ENCODE data around the gene ANAPC16. TPM values are rescaled to one million over a fixed set of nuclear protein-coding genes. Genes with fewer than 3 reads are reported as not detected.
A peak's percentile ranks its signal among the peaks of the same experiment; 100 is the strongest.

Gene ANAPC16
- total RNA-seq, 2 experiments from 2014 or later = 94.6 to 101 TPM

- CTCF ChIA-PET = no interaction called here
- Mint-ChIP-seq H3K9me3 (no peaks in the 10 kb centered on the region), H3K27ac (peak overlapping the region; percentile 76), H3K4me3 (peak overlapping the region; percentile 10), H3K36me3 (ENCODE audit: low read depth) (peaks cover 2% of the 10 kb centered on the region), H3K4me1 (ENCODE audit: low read depth) (peaks cover 67% of the 10 kb centered on the region), H3K27me3 (no peaks in the 10 kb centered on the region)
- ATAC-seq = no peak
- DNase-seq = no peak
- intact Hi-C loops (cut with micrococcal nuclease) = no loop called here
- no peak for TF ChIP-seq CTCF (IDR thresholded peaks at IDR 0.05)
- POLR2A ChIA-PET = interaction anchor here (0.7 to 6.9 kb wide), 4 partner anchors 36 to 78 kb away, joined by 3 to 52 read pairs (median 8); no protein-coding TSS in a partner anchor
Measured at GRCh38 chr10:72257051-72257892, 41.5 kb downstream of the ANAPC16 start.

- TF ChIP-seq CTCF (IDR thresholded peaks at IDR 0.05) = no peak
- ChIA-PET CTCF (interaction anchor here (0.8 to 3.1 kb wide), 8 partner anchors 16 to 96 kb away, joined by 3 to 13 read pairs (median 4); no protein-coding TSS in a partner anchor), POLR2A (interaction anchor here (0.9 to 6.9 kb wide), 8 partner anchors 10 to 90 kb away, joined by 3 to 52 read pairs (median 9); partner anchors contain the start of gene DDIT4)
- H3K4me1 Mint-ChIP-seq (ENCODE audit: low read depth) = peaks cover 60% of the 10 kb centered on the region
- peaks cover 2% of the 10 kb centered on the region for H3K36me3 Mint-ChIP-seq (ENCODE audit: low read depth)
- intact Hi-C loops (cut with micrococcal nuclease) = no loop called here
- H3K27me3 Mint-ChIP-seq = no peaks in the 10 kb centered on the region
- peak overlapping the region; percentile 67 for H3K27ac Mint-ChIP-seq
- no peak for ATAC-seq
- no peak for DNase-seq
- no peaks in the 10 kb centered on the region for H3K9me3 Mint-ChIP-seq
- H3K4me3 Mint-ChIP-seq = no peak overlapping the region
Measured at GRCh38 chr10:72258617-72259016, 42.8 kb downstream of the ANAPC16 start.

GRCh38 chr10:72259491-72260238 lies 43.9 kb downstream of the ANAPC16 start:
- Mint-ChIP-seq H3K27ac (peak overlapping the region; percentile 96), H3K36me3 (ENCODE audit: low read depth) (peaks cover 2% of the 10 kb centered on the region), H3K27me3 (no peaks in the 10 kb centered on the region), H3K4me3 (peak overlapping the region; percentile 79), H3K4me1 (ENCODE audit: low read depth) (peaks cover 60% of the 10 kb centered on the region), H3K9me3 (no peaks in the 10 kb centered on the region)
- TF ChIP-seq CTCF (IDR thresholded peaks at IDR 0.05) = no peak
- POLR2A ChIA-PET = interaction anchor here (0.6 to 6.9 kb wide), 14 partner anchors 9 to 89 kb away, joined by 3 to 99 read pairs (median 13); partner anchors contain the start of gene DDIT4
- DNase-seq (peak; percentile 63), ATAC-seq (no peak)
- CTCF ChIA-PET = interaction anchor here (0.8 to 3.4 kb wide), 15 partner anchors 13 to 211 kb away, joined by 3 to 35 read pairs (median 6); partner anchors contain the start of gene DDIT4
- intact Hi-C loops (cut with micrococcal nuclease) = loop anchor here (5.0 kb wide), 1 partner anchor 38 kb away; no protein-coding TSS in a partner anchor

- POLR2A ChIA-PET = interaction anchor here (0.6 to 6.9 kb wide), 18 partner anchors 9 to 172 kb away, joined by 3 to 99 read pairs (median 6); partner anchors contain the start of genes ANAPC16, ASCC1, DDIT4 and SPOCK2
- peaks cover 2% of the 10 kb centered on the region for H3K36me3 Mint-ChIP-seq (ENCODE audit: low read depth)
- H3K4me3 Mint-ChIP-seq = peak overlapping the region; percentile 79
- intact Hi-C loops (cut with micrococcal nuclease) = loop anchor here (5.0 kb wide), 1 partner anchor 37 kb away; no protein-coding TSS in a partner anchor
- peak overlapping the region; percentile 96 for H3K27ac Mint-ChIP-seq
- CTCF ChIA-PET = interaction anchor here (0.7 to 3.4 kb wide), 19 partner anchors 13 to 212 kb away, joined by 3 to 35 read pairs (median 5); partner anchors contain the start of gene DDIT4
- ATAC-seq (peak; percentile 82), DNase-seq (peak; percentile 96)
- H3K4me1 Mint-ChIP-seq (ENCODE audit: low read depth) = peaks cover 53% of the 10 kb centered on the region
- TF ChIP-seq CTCF (IDR thresholded peaks at IDR 0.05) = no peak
- no peaks in the 10 kb centered on the region for H3K9me3 Mint-ChIP-seq
- H3K27me3 Mint-ChIP-seq = no peaks in the 10 kb centered on the region
Measured at GRCh38 chr10:72260239-72260975, 44.6 kb downstream of the ANAPC16 start.

Data from activated CD8-positive, alpha-beta T cell treated with anti-CD3 and anti-CD28 coated beads for 36 hours (primary cell).